Cerebellar cortex (tissue), 1 donor: ENCODE measurements around the gene SMAD2.
"Not testable (repeated sequence)": the region's sequence is repeated elsewhere in the genome, so short reads cannot be mapped to it uniquely, and the experiment has no call there.

Experiments
- DNase-seq: peaks from one replicate; pipeline ENCODE4 v3.0.0-alpha.2; 2015; ENCODE audit warnings: low spot score

SMAD2 gene

DNA sequence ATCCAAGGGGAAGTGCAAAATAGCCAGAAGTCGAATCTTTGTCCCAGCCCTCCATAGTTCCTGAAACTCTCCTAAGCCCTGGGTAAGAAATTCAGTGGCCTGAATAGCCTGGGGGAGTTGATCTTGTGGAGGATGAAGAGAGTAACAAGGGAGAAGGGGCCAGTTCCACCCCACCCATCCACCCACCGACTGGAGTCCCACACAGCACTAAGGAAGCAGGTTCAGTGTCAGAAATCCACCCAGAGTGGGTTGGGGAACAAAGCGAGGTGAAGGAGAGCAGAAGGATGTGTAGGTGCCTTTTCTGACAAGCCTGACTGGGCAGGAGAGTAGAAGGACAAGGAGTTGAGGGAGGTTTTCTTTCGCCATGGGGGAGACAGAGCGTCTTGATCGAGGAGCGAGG, 136.8 kb downstream of the SMAD2 start:
- no peak for DNase-seq

DNA sequence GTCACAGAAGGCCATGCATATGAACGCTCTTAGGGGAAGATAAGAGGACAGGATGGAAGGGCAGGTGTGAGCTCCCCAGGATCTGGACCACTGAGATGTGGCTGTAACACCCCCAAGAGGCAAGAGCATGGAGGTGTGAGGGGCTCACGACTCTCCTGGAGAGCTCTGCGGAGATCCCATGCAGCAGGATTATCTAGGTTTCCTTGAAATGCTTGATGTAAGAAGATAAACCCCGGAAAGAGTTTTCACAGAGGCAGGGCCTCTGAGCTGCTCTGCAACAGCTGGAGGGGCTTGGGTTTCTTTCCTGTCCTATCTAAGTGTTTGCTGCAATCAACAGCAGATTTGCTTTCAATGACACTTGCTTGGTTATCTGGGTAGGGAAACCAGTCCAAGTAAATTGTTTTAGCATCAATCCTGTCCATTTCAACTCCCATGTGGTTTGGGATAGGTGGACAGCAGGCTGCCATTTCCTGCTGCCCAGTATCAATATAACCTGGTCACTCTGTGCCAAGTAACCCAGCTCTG, 138.9 kb downstream of the SMAD2 start:
- no peak for DNase-seq

DNA sequence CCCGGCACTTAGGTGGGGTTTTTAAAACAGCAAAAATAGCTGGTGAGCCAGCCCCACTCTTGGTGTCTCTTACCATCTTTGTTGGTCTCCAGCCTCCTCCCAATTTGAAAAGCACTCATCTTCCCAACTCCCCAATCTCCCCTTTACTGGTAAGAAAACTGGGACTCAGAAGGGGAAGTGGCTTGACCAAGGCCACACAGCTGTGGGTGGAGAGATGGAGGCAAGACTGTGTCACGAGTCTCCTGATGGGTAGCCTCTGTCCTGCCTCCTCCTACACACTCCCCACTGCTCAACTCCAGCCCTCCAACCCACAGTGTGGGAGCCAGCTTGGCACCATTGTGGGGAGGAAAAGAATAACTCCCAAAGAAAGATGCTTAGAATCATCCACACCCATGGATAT, 140.4 kb downstream of the SMAD2 start:
- DNase-seq: no peak

GRCh38 chr18:47788621-47789020, 141.8 kb downstream of the SMAD2 start:
- DNase-seq: no peak

DNA sequence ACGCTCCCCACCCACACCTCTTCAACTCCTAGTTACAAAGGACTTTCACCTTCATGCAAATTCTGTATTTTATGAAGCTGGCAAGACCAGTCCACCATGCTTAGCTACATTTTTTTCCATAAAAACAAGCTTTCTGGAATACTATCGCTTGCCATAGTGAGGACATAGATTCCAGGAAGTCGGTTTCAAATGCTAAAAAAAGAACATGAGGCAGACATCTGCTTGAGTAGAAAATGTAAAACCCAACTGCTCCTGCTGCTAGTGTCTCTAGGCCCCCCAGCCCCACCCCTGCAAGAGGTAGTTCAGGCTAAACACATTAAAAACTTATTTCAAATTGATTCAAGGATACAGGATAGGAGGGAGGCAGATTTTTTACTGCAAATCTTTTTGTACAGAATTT, 148.9 kb downstream of the SMAD2 start:
- DNase-seq: no peak

DNA sequence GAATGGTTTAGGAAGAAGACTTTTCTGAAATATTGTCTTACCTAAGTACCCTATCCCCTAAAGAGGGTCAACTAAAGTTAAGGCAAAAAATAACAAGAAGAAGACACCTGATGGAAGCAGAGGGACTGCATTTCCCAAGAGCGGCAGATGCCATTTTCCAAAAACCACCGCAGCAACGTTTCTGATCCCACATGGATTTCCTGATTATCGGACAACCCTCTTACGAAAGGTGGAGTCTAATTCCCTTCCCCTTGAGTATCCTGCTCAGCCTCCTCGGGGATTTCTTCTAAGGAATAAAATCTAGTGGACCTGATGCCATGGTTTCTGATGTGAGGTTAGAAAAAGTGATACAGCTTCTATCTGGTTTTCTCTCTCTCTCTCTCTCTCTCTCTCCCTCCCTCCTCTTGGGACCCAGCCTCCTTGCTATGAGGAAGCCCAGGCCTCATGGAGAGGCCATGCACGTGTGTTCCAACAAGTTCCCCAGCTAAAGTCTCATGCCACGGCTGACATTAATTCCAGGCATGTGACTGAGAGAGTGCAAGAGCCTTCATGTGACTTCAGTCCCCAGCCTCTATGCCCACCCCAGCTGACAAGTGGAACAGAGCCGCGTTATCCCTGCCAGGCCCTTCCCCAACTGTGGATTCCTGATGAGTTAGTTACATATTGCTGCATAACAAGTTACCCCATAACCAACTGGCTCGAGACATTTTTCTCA, 150.3 kb downstream of the SMAD2 start:
- no peak for DNase-seq

- no peak for DNase-seq
These were observed 151.1 kb downstream of the SMAD2 start for GRCh38 chr18:47779381-47779780.

GRCh38 chr18:47777626-47778025, 152.8 kb downstream of the SMAD2 start:
- DNase-seq: no peak

DNA sequence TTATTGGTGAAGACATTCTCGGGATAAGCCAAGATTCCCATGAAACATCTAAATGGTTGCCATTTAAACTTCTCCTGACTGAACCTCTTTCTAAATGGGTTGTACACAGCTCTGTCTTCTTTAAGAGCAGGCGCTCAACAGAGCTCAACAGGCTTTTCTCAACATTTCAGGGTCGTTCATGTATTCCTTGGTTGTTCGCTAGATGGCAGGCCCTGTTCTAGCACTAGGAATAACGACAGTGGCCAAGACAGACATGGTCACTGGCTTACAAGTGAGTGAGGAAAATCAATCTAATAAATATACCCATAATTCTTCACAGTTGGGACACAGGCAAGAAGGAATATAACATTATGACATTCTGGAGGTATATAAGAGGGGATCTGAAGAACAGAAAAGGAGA, 154.5 kb downstream of the SMAD2 start:
- DNase-seq: peak; percentile 38

GRCh38 chr18:47773931-47774330, 156.5 kb downstream of the SMAD2 start:
- DNase-seq: no peak

GRCh38 chr18:47772374-47773248, 157.8 kb downstream of the SMAD2 start:
- peak; percentile 25 for DNase-seq

GRCh38 chr18:47771922-47772321, 158.5 kb downstream of the SMAD2 start:
- DNase-seq: no peak

GRCh38 chr18:47767699-47768098, 162.8 kb downstream of the SMAD2 start:
- no peak for DNase-seq

DNA sequence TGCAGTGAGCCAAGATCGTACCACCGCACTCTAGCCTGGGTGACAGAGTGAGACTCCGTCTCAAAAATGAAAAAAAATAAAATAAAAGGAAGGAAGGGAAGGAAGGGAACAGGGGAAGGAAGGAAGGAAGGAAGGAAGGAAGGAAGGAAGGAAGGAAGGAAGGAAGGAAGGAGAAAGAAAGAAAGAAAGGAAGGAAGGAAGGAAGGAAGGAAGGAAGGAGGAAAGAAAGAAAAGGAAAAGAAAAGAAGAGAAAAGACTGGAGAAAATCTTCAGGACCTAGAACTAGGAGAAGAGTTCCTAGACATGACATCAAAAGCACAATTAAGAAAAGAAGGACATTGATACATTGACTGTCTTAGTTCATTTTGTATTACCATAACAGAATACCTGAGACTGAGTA, 163.3 kb downstream of the SMAD2 start:
- DNase-seq: not testable (repeated sequence)
